Measurements from ENCODE around the gene IER5L.

DNA sequence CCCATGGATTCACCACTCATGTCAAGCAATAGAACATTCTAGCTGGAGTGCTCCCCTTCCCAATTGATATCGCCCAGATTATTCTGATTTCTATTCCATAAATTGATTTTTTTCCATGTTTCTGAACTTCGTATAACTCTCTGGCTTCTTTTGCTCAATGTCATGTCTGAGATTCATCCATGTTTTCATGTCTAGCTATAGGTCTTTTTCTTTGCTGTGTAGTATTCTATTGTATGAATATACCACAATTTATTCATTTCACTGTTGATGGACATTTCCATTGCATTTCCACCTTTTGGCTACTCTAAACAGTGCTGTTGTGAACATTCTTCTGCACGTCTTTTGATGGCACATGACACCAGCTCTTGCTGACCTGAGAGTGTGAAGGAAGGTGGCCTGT is 47.3 kb downstream of the IER5L start:
- no peak for TF ChIP-seq EZH2 (IDR thresholded peaks at IDR 0.05; ENCODE audit: borderline replicate concordance)
- TF ChIP-seq CTCF (IDR thresholded peaks at IDR 0.05; ENCODE audit: poor library complexity): no peak
